D721Med (cell line): Measurements from ENCODE around the gene GRK6.

Source experiments
- DNase-seq: peaks from one replicate; pipeline ENCODE4 v3.0.0; 2011; ENCODE audit warnings: low spot score; ENCODE audit not compliant: insufficient read length
- FAIRE-seq: peaks from 2 replicates; lab custom pipeline; 2011; peaks lifted over from hg19 to GRCh38; lab: Jason Lieb, UNC
- CTCF ChIP-seq: IDR thresholded peaks from 2 replicates; pipeline ENCODE4 v1.5.1; 2012; ENCODE audit warnings: mild to moderate bottlenecking, control low read depth; ENCODE audit not compliant: insufficient read depth; ENCODE audit errors: missing control alignments

GRK6 gene

GRCh38 chr5:177384134-177384533 is 42.3 kb upstream of the GRK6 start, which contains the start of gene SLC34A1:
Gene SLC34A1 (plus strand): TSS chr5:177384434. CDS start chr5:177385742, 1,308 bp downstream.
- DNase-seq (no peak), FAIRE-seq (no peak)
- no peak for TF ChIP-seq CTCF

GRCh38 chr5:177385720-177386119 is 40.8 kb upstream of the GRK6 start:
- no peak for TF ChIP-seq CTCF
- DNase-seq (no peak), FAIRE-seq (no peak)

GRCh38 chr5:177386542-177386941 is 39.9 kb upstream of the GRK6 start:
- no peak for DNase-seq
- no peak for TF ChIP-seq CTCF
- FAIRE-seq = no peak

- no peak for DNase-seq
- no peak for FAIRE-seq
- no peak for TF ChIP-seq CTCF
Observed at GRCh38 chr5:177387405-177387804, 39.1 kb upstream of the GRK6 start.

GRCh38 chr5:177388521-177389052 is 37.9 kb upstream of the GRK6 start:
- no peak for TF ChIP-seq CTCF
- no peak for FAIRE-seq
- no peak for DNase-seq

- DNase-seq (no peak), FAIRE-seq (no peak)
- no peak for TF ChIP-seq CTCF
Observed at GRCh38 chr5:177389241-177390169, 37.0 kb upstream of the GRK6 start.
